Measurements from ENCODE around the gene CREB5. TPM values are rescaled to one million over a fixed set of nuclear protein-coding genes. Genes with fewer than 3 reads are reported as not detected.

Gene CREB5
- 3.1 and 4.1 TPM in 2 replicates for polyA plus RNA-seq

GRCh38 chr7:28411876-28412662, at the start of gene CREB5:
Gene CREB5, plus strand, starts transcription at chr7:28412518. Its CDS starts 397 bp downstream, at chr7:28412915.

Other genes with a start within 250 kb of the CREB5 start
- 1.2 and 13.2 TPM in 2 replicates for gene JAZF1, start 231.7 kb upstream of the CREB5 start, polyA plus RNA-seq